Activated naive CD8-positive, alpha-beta T cell (primary cell): ENCODE measurements around the gene NPIPA2.
"Not testable (repeated sequence)": the region's sequence is repeated elsewhere in the genome, so short reads cannot be mapped to it uniquely, and the experiment has no call there.

Source experiments
- H3K27ac Mint-ChIP-seq: one replicate; pipeline ENCODE4 v1.8.0; 2021; ENCODE audit warnings: mixed read lengths
- H3K27me3 Mint-ChIP-seq: one replicate; pipeline ENCODE4 v1.8.0; 2021; ENCODE audit warnings: mixed read lengths
- H3K36me3 Mint-ChIP-seq: one replicate; pipeline ENCODE4 v1.8.0; 2021; ENCODE audit warnings: mixed read lengths
- H3K4me1 Mint-ChIP-seq: one replicate; pipeline ENCODE4 v1.8.0; 2021; ENCODE audit warnings: low read depth, mixed read lengths
- H3K4me3 Mint-ChIP-seq: one replicate; pipeline ENCODE4 v1.8.0; 2021; ENCODE audit warnings: mild to moderate bottlenecking, mixed read lengths
- H3K9me3 Mint-ChIP-seq: one replicate; pipeline ENCODE4 v1.8.0; 2021; ENCODE audit warnings: low read depth, mixed read lengths

The NPIPA2 gene

DNA sequence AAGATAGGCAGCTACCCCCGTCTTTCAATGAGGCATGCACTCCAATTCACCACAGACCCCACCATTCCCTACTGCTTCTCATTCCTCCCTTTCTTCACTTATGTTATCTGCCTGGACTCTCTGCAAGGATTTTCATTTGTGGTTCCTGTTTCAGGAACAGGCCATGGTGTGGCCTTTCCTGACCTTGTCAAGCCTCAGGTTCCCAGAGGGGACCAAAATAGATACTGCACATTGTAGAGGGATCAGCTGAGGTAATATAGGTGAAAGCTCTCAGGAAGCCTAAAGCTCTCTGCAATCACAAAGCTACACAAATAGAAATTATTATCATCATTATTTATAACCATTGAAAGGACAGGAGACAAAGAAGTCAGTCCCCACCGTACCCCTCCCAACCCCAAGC, 50.6 kb downstream of the NPIPA2 start:
- not testable (repeated sequence) for H3K4me3 Mint-ChIP-seq, H3K4me1 Mint-ChIP-seq, H3K27ac Mint-ChIP-seq, H3K9me3 Mint-ChIP-seq, H3K36me3 Mint-ChIP-seq, H3K27me3 Mint-ChIP-seq

DNA sequence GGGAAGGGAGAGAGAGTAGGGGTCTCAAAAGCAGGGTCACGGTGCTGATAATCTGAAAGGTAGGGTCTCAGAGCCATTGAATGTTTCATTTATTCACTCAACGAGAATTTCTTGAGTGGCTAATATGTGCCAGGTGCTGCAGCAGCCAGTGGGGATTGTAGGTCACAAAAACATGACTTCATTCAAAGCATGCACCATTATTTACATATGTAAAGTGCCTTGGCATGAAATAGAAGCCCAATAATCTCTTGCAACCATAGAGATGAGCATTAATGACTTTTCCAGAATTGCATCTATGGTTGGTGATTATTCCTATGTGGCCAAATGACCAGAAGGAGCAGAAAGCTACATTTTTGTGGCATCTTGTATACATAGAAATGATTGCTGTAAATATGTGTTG, 55.2 kb downstream of the NPIPA2 start:
- not testable (repeated sequence) for H3K27ac Mint-ChIP-seq, H3K36me3 Mint-ChIP-seq, H3K27me3 Mint-ChIP-seq, H3K4me1 Mint-ChIP-seq, H3K9me3 Mint-ChIP-seq, H3K4me3 Mint-ChIP-seq

DNA sequence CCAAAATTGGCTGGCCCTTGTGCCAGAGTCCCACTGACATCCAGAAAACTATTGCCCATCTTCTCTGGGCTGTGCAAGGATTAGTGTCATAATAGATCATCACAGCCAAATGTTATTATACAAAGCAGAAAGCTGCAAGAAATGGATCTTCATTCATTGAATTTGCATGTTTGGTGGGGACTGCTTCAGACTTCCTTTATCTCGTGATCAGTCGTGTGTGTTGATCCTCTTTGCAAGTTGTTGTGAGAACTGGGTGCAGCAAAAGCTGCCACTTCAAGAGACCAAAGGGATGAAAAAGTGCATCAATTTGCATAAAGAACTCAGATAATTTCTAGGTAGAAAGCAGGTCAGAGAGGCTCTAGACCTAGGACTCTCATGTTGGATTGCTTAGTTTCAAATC, 61.2 kb downstream of the NPIPA2 start:
- H3K9me3 Mint-ChIP-seq, H3K27ac Mint-ChIP-seq, H3K4me1 Mint-ChIP-seq, H3K36me3 Mint-ChIP-seq, H3K4me3 Mint-ChIP-seq, H3K27me3 Mint-ChIP-seq: not testable (repeated sequence)

DNA sequence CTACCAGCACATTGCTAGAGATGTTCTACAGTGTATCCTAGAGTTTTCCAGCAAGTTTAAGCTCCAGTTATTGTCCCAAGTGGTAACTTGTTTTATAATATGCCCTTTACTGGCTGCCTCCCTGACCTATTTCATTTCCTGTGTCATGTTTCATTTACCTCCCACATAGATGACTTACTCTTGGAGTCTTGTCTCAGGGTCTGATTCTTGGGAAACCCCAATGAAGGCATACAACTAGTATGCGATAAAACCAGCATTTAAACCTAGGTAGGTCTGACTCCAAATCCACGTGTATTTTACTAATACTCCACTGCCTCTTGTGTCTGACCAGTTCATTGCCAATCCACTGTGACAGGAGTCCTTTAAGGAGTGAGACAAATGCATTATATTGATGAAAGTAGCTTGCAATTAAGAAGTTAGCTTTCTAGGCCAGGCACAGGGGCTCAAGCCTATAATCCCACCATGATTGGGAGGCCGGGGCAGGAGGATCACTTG, 64.9 kb downstream of the NPIPA2 start:
- not testable (repeated sequence) for H3K4me3 Mint-ChIP-seq, H3K4me1 Mint-ChIP-seq, H3K27ac Mint-ChIP-seq, H3K36me3 Mint-ChIP-seq, H3K9me3 Mint-ChIP-seq, H3K27me3 Mint-ChIP-seq

DNA sequence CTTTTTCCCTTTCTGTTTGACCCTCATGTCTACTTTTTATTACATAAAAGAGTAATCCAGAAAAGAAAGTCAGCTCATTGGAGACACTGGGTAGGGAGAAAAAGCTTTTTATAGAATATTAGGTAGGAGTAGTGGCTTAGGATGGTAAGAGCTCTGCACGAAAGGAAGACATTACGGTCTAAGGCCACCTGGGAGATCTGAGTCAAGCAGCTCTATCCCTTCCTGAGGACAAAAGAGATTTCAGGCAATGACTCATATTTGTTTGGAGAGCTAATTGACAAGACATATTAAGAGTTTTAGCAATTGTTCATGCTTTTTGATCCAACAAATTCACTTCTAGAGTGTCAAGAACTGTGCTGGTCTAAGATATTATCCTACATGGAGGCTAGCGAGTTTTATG, 71.6 kb downstream of the NPIPA2 start:
- H3K36me3 Mint-ChIP-seq, H3K4me3 Mint-ChIP-seq, H3K27me3 Mint-ChIP-seq, H3K4me1 Mint-ChIP-seq, H3K27ac Mint-ChIP-seq, H3K9me3 Mint-ChIP-seq: not testable (repeated sequence)
